IPS-20b (cell line): ENCODE measurements around the gene LARGE1.

Experiments used
- H3K27ac ChIP-seq: one replicate; pipeline ENCODE4 v1.5.1; 2013; ENCODE audit warnings: low read length
- H3K27me3 ChIP-seq: 2 replicates; pipeline ENCODE4 v1.6.1; 2013; ENCODE audit warnings: mild to moderate bottlenecking, low read length, inconsistent platforms; ENCODE audit not compliant: insufficient read depth
- H3K36me3 ChIP-seq: 2 replicates; pipeline ENCODE4 v1.6.1; 2013; ENCODE audit warnings: low read depth, mild to moderate bottlenecking, inconsistent platforms, low read length, moderate library complexity; ENCODE audit not compliant: insufficient read depth
- H3K4me1 ChIP-seq: 2 replicates; pipeline ENCODE4 v1.6.1; 2013; ENCODE audit warnings: mild to moderate bottlenecking, control low read depth, inconsistent platforms, low read length, moderate library complexity; ENCODE audit not compliant: insufficient read depth
- H3K4me3 ChIP-seq: 2 replicates; pipeline ENCODE4 v1.5.1; 2013; ENCODE audit warnings: mild to moderate bottlenecking, low read length, inconsistent platforms
- H3K9ac ChIP-seq: 2 replicates; pipeline ENCODE4 v1.6.1; 2013; ENCODE audit warnings: low read depth, mild to moderate bottlenecking, inconsistent platforms, low read length, moderate library complexity
- H3K9me3 ChIP-seq: 2 replicates; pipeline ENCODE4 v1.6.1; 2013; ENCODE audit warnings: mild to moderate bottlenecking, low read depth, low read length, inconsistent platforms; ENCODE audit not compliant: insufficient read depth

LARGE1 gene

GRCh38 chr22:33812360-33812977 is 107.8 kb downstream of the LARGE1 start:
- H3K27ac ChIP-seq = no peak overlapping the region
- H3K4me3 ChIP-seq = no peak overlapping the region
- no peaks in the 10 kb centered on the region for H3K9me3 ChIP-seq
- H3K9ac ChIP-seq = no peak overlapping the region
- H3K4me1 ChIP-seq = peaks cover 28% of the 10 kb centered on the region
- no peaks in the 10 kb centered on the region for H3K27me3 ChIP-seq
- no peaks in the 10 kb centered on the region for H3K36me3 ChIP-seq

- Histone ChIP-seq H3K4me1 (peaks cover 28% of the 10 kb centered on the region), H3K27me3 (no peaks in the 10 kb centered on the region), H3K9ac (no peak overlapping the region), H3K36me3 (no peaks in the 10 kb centered on the region), H3K27ac (no peak overlapping the region), H3K4me3 (no peak overlapping the region), H3K9me3 (no peaks in the 10 kb centered on the region)
Measured at GRCh38 chr22:33811686-33812085, 108.6 kb downstream of the LARGE1 start.

DNA sequence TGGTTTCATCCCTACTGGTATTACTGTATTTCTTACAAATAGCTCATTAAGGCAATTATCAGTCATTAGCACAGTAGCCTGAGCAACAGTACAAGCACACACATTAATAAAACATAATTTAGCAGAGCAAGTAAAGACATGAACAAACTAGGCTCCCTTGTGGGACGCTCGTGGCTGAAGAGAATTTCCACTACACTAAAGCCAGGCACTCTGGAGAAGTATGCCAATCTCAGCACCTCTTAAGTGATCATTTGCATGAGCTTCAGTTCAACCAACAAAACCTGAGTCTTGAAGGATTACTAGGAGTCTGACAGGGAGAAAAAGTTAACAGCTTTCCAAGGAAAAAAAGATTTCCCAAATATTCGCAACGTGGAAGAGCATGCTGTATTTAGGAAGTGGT is 109.1 kb downstream of the LARGE1 start:
- Histone ChIP-seq H3K27ac (no peak overlapping the region), H3K9me3 (no peaks in the 10 kb centered on the region), H3K4me1 (peaks cover 28% of the 10 kb centered on the region), H3K36me3 (no peaks in the 10 kb centered on the region), H3K4me3 (no peak overlapping the region), H3K27me3 (no peaks in the 10 kb centered on the region), H3K9ac (no peak overlapping the region)

DNA sequence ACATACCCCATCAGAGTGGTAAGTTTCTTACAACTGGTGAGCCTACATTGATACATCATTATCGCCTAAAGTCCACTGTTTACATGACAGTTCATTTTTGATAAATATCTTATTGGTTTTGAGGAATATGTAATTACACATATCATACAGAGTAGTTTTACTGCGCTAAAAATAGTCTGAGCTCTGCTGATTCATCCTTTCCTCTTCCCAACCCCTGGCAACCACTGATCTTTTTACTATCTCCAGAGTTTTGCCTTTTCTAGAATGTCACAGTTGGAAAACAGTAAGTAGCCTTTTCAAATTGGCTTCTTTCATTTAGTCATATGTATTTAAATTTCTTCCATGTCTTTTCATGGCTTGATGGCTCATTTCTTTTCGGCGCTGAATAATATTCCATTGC is 112.8 kb downstream of the LARGE1 start:
- Histone ChIP-seq H3K9me3 (no peaks in the 10 kb centered on the region), H3K4me3 (no peak overlapping the region), H3K4me1 (peaks cover 33% of the 10 kb centered on the region), H3K36me3 (no peaks in the 10 kb centered on the region), H3K9ac (no peak overlapping the region), H3K27me3 (no peaks in the 10 kb centered on the region), H3K27ac (no peak overlapping the region)

- Histone ChIP-seq H3K27me3 (no peaks in the 10 kb centered on the region), H3K4me1 (peaks cover 20% of the 10 kb centered on the region; the same call in 1 of the 2 replicates), H3K36me3 (no peaks in the 10 kb centered on the region), H3K9ac (no peak overlapping the region), H3K27ac (no peak overlapping the region), H3K9me3 (peaks cover 6% of the 10 kb centered on the region), H3K4me3 (no peak overlapping the region)
Measured at GRCh38 chr22:33806191-33806590, 114.1 kb downstream of the LARGE1 start.

DNA sequence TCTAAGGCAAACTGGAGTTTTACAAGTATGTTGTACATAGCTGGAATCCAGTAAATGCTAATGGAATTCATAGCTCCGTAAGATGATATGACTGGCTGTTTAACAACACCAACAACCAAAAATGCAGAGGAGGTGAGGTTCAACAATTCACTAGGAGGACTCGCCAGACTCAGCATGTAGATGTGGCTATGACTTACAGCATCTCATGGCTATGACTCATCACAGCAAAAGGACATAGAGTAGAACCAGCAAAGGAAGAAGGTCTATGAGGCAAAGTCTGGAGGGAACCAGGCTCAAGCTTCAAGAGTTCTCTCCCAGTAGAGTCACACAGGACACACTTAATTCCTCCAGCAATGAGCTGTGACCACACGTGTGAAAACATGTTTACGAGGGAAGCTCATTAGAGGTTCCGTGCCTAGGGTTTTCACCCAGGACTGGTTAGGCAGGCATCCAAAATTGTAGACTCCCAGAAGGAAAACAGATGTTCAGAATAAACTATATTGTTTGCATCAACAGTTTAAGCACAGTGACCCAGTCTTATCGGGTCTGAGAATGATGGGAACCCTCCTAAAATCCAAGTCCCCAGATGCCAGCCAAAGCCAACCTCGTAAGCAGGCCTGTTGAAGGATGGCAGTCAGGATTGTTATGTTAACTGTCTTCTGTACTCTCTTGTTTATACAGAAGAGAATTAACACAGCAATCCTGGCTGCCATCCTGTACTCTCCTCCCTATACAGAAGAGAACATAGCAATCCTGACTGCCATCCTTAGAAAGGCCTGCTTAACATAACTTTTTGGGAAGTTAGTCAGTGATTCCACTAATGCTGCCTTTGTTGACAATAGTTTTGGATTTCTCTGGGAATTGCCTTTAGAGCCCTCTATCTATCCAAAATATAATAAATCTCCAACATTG is 116.6 kb downstream of the LARGE1 start:
- H3K9ac ChIP-seq = no peak overlapping the region
- no peaks in the 10 kb centered on the region for H3K36me3 ChIP-seq
- no peaks in the 10 kb centered on the region for H3K27me3 ChIP-seq
- H3K4me3 ChIP-seq = no peak overlapping the region
- H3K27ac ChIP-seq = no peak overlapping the region
- peaks cover 8% of the 10 kb centered on the region for H3K9me3 ChIP-seq
- peaks cover 10% of the 10 kb centered on the region; the same call in 1 of the 2 replicates for H3K4me1 ChIP-seq

GRCh38 chr22:33798401-33798800 is 121.9 kb downstream of the LARGE1 start:
- Histone ChIP-seq H3K4me1 (peaks cover 3% of the 10 kb centered on the region; the same call in 1 of the 2 replicates), H3K27me3 (no peaks in the 10 kb centered on the region), H3K4me3 (no peak overlapping the region), H3K9ac (no peak overlapping the region), H3K27ac (no peak overlapping the region), H3K36me3 (no peaks in the 10 kb centered on the region), H3K9me3 (peaks cover 8% of the 10 kb centered on the region)

- peaks cover 8% of the 10 kb centered on the region for H3K9me3 ChIP-seq
- no peak overlapping the region for H3K9ac ChIP-seq
- no peak overlapping the region for H3K4me3 ChIP-seq
- no peak overlapping the region for H3K27ac ChIP-seq
- no peaks in the 10 kb centered on the region for H3K27me3 ChIP-seq
- peaks cover 4% of the 10 kb centered on the region; the same call in 1 of the 2 replicates for H3K4me1 ChIP-seq
- no peaks in the 10 kb centered on the region for H3K36me3 ChIP-seq
Measured at GRCh38 chr22:33796494-33796893, 123.8 kb downstream of the LARGE1 start.

DNA sequence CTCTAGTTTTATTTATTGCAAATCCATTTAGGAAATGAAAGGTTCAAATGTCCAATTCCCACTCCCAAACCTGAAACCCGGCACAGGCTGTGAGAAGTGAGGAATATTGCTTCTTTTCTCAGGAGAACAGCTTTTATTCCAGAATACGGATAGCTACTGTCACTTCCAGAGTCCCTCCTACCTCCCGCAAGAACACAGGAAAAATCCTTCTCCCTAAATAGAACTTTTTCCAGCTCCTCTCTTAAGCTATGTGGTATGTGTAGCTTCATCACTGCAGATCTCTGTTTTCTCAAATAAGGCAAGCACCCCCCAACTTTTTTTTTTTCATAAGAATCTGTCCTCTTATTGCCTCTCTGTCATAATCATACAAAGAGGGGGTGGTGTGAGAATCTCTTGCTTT is 126.8 kb downstream of the LARGE1 start:
- no peak overlapping the region for H3K4me3 ChIP-seq
- peaks cover 4% of the 10 kb centered on the region; the same call in 1 of the 2 replicates for H3K4me1 ChIP-seq
- no peak overlapping the region for H3K27ac ChIP-seq
- H3K9me3 ChIP-seq = peaks cover 31% of the 10 kb centered on the region
- no peaks in the 10 kb centered on the region for H3K27me3 ChIP-seq
- no peak overlapping the region for H3K9ac ChIP-seq
- peaks cover 4% of the 10 kb centered on the region for H3K36me3 ChIP-seq

GRCh38 chr22:33792832-33793231 is 127.4 kb downstream of the LARGE1 start:
- no peak overlapping the region for H3K4me3 ChIP-seq
- H3K27ac ChIP-seq = no peak overlapping the region
- no peak overlapping the region for H3K9ac ChIP-seq
- H3K36me3 ChIP-seq = peaks cover 6% of the 10 kb centered on the region
- peaks cover 37% of the 10 kb centered on the region for H3K9me3 ChIP-seq
- H3K4me1 ChIP-seq = peaks cover 4% of the 10 kb centered on the region; the same call in 1 of the 2 replicates
- no peaks in the 10 kb centered on the region for H3K27me3 ChIP-seq

DNA sequence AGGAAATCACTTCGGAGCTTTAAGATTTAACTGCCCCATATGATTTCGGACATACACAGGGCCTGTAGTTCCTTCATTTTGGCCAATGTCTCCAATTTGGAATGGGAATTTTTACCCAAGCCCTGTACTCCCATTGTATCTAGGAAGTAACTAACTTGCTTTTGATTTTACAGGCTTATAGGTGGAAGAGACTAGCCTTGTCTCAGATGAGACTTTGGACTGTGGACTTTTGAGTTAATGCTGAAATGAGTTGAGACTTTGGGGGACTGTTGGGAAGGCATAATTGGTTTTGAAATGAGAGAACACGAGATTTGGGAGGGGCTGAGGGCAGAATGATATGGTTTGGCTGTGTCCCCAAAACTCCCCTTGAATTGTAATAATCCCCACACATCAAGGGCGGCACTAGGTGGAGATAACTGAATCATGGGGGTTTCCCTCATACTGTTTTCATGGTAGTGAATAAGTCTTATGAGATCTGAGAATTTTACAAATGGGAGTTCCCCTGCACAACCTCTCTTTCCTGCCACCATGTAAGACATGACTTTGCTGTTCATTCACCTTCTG is 130.5 kb downstream of the LARGE1 start:
- 0 out of 2 replicates have a peak, but pooled peaks cover 4% of the 10 kb centered on the region for H3K4me1 ChIP-seq
- no peak overlapping the region for H3K9ac ChIP-seq
- H3K36me3 ChIP-seq = peaks cover 6% of the 10 kb centered on the region
- peaks cover 39% of the 10 kb centered on the region for H3K9me3 ChIP-seq
- no peaks in the 10 kb centered on the region for H3K27me3 ChIP-seq
- H3K27ac ChIP-seq = no peak overlapping the region
- H3K4me3 ChIP-seq = no peak overlapping the region
